ENCODE measurements around the gene PABPN1L.

Gene PABPN1L

GRCh38 chr16:88867581-88868246 is 1.3 kb upstream of the PABPN1L start:
- no peak for DNase-seq

DNA sequence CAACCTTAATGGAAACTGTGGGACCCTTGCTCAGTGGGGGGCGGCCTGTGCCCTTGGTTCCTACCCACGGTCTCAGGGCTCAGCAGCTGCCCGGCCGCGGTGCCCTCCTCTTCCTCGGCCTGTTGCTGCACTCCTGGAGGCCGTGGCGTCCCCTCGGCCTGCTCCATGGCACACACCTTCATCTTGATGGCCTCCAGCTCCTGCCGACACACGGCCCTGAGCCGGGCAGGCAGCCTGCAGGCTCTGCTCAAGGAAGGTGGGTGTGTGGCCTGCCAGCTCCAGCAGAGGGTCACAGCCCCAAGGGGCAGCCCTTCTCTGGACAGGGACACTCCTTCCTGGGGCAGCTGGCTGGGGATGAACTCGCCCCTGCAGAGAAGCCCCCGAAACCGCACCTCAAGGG is 718 bp downstream of the PABPN1L start:
- no peak for DNase-seq

DNA sequence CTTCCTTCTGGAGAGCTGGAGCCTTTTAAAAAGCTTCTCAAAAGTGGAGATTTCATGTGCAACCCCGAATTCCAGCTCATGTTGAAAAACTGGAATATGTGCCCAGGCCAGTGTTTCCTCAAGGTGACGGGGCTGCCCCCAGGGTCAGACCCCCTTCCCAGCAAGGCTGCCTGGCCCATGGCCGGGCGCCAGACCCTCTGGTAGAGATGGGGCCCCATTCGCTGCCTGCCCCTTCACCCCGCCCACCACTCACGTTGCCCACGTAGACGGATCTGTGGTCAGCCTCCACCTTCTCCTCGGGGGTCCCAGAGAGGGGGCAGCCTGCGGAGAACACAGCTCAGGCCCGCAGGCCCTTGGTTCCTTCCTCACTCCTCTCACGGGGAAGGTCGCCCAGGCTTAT is 1.1 kb downstream of the PABPN1L start:
- DNase-seq, result no peak

DNA sequence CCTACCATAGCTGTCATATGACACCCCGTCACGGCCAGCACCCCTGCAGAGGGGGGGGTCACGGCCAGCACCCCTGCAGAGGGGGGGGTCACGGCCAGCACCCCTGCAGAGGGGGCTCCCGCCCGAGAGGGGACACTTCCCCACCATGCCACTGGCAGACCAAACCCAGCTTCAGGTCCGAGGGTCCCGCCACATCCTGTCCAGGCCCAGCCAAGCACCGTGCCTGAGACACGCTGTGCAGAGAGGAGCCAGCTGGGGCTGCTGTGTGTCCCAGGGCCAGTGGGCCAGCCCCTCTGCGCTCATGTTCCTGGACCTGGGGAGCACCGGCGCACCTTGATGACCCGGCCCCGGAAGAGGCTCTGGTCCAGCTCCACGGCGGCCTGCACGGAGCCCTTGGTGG is 1.9 kb downstream of the PABPN1L start:
- no peak for DNase-seq

DNA sequence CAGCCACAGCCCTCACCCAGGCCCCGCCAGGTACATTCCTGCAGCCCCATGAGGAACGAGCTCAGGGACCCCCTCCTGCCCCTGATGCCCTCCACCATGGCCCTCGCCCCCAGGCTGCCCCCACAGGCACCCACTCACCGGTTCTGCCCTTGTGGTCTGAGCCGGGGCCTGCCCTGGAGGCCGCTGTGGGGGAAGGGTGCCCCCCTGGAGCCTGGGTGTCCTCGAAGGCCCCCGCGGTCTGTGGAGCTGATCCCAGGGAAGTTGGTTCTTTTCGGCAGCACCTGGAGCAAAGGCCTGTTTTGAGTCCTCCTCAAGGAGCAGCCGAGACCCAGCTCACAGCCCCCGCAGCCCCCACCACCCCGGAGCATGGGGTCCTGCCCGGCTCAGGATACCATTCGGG is 2.4 kb downstream of the PABPN1L start:
- DNase-seq, result no peak

GRCh38 chr16:88863426-88863825 is 3.0 kb downstream of the PABPN1L start:
- no peak for DNase-seq

- no peak for DNase-seq
Observed at GRCh38 chr16:88862968-88863367, 3.5 kb downstream of the PABPN1L start.

DNA sequence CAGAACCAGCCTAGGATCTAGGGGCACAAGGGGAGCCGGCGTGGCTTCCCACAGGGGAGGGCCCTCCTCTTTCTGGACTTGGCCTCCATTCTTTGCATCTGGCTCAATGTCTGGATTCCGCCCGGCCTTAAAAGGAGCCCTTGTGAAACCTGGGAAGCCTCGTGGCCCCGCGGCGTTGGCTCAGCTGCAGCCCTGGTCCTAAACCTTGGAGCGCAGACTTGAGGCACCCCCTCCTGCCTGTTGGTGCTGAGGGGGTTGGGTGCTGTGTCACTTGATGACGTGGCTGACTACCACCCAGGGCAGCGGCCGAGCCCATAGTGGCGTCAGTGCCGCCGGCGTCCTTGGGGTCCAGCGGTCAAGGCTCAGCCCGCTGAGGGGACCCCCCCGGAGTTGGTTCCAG is 5.1 kb downstream of the PABPN1L start:
- DNase-seq, result no peak

DNA sequence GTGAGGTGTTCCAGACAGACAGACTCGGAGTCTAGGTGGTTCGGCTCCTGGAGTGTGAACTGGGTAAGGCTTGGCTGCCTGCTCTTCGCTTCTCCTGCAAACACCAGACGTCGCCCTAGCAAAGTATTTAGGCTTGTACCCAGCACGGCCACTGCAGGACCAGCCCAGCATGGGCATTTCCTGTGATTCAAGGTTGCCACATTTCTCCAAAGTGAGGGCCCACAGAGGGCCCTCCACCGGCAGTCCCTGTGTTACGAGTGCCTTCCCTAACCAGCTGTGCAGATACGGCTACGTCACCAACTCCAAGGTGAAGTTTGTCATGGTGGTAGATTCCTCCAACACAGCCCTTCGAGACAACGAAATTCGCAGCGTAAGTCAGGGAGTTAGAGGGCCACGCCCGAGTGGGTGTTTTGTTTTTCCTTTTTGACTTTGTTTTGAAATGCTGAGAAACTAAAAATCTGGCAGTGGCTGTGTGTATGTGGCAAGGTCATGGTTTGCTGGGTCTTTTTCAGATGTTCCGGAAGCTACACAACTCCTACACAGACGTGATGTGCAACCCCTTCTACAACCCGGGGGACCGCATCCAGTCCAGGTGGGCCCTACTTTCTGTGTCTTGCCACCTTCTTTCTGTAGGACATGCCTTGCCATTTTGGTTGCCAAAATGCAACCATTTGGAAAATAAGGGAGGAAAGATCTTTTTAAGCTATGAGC is 6.9 kb downstream of the PABPN1L start:
- DNase-seq, result no peak

GRCh38 chr16:88857728-88858339 is 8.6 kb downstream of the PABPN1L start:
- peak; percentile 79 to 82 for DNase-seq

GRCh38 chr16:88856828-88857727 is 9.4 kb downstream of the PABPN1L start, which contains the start of the genes GALNS and TRAPPC2L:
Gene GALNS (minus strand): TSS chr16:88856947. CDS start chr16:88856877, 70 bp downstream.
Gene TRAPPC2L (plus strand): TSS chr16:88857127. CDS start chr16:88857151, 24 bp downstream.
- DNase-seq, result peak; percentile 100

DNA sequence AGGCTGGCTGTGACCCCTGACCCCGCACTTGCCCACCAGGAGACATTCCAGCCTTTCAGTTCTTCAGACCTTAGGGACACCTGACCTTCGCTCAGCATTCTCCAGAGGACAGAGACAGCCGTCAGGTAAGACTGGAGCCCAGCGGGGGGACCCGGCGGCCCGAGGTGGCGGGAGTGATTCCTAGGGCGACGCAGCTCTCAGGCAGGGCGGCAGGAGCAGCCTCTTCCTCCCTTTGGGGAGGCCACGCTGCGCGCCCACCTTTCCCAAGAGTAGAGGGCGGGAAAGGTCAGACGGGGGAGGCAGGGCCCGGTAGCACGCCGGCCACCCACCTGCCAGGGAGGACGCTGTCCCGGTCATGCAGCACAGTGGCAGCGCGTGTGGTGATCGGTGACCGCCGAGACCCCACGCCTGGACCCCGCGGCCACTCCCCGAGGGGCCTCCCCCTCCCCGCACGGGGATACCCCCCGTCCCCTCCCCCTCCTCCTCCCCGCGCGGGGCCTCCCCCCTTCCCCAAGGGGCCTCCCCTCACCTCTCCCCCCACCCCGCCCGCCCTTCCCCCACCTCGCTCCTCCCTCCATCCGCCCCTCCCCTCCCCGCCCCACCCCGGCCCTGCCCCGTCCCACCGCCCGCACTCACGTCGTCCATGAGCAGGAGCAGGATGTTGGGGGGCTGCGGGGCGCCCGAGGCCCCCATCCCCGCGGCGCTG is 10.2 kb downstream of the PABPN1L start:
- DNase-seq, result peak; percentile 6 to 16

GRCh38 chr16:88855736-88856121 is 10.7 kb downstream of the PABPN1L start:
- DNase-seq, result no peak

DNA sequence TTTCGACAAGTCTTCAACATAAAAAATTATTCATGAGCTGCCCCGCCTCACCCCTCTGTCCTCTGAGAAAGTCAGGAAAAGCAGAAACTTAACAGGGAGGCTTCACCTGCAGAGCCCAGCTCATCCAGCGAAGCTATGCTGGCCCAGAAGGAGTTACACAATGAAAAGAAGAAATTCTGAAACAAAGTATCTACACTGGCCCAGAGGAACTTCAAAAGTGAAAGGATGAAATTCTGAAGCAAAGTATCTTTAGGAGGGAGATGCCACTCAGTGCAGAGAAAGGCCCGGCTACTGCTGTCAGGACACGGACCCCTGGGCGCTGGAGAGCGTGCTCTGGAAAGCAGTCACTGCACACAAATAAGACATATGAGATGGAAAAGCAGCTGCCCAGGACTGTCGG is 11.3 kb downstream of the PABPN1L start:
- DNase-seq, result no peak

GRCh38 chr16:88854306-88855111 is 12.0 kb downstream of the PABPN1L start:
- peak; percentile 13 to 23 for DNase-seq

- no peak for DNase-seq
Observed at GRCh38 chr16:88853325-88853941, 13.0 kb downstream of the PABPN1L start.

DNA sequence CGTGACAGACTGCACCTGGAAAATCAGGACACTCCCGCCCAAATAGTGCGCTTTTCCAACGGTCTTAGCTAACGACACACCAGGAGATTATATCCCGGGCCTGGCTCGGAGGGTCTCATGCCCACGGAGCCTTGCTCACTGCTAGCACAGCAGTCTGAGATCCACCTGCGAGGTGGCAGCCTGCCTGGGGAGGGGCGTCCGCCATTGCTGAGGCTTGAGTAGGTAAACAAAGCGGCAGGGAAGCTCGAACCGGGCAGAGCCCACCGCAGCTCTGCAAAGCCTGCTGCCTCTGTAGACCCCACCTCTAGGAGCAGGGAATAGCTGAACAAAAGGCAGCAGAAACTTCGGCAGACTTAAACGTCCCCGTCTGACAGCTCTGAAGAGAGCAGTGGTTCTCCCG is 14.8 kb downstream of the PABPN1L start:
- no peak for DNase-seq

- no peak for DNase-seq
Observed at GRCh38 chr16:88850531-88851199, 15.8 kb downstream of the PABPN1L start.

DNA sequence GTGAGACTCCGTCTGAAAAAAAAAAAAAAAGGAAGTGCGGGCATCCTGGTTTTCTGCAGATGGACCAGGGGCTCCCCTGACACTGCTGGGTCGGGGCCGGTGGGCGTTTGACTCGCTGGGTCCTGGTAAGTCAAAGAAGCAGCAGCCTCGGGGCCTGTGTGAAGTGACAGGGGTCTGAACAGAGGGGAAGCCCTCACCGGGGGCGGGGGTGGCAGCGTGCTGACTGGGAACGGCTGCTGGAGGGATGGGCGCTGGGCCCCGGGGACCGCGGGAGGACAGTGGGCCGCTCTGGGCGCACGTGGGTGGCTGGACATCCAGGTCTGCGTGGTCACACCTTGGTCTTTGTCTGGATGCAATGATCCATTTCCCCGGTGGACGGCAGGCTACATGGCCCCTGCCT is 17.9 kb downstream of the PABPN1L start:
- DNase-seq, result no peak

GRCh38 chr16:88847654-88848053 is 18.8 kb downstream of the PABPN1L start:
- no peak for DNase-seq

Measured in activated CD4-positive, alpha-beta T cell treated with anti-CD3 and anti-CD28 coated beads, Interleukin-2, amount 50 U/mL, for 48 hours (primary cell).